LNCAP (cell line): ENCODE data around the gene CMC4.
A peak's percentile ranks its signal among the peaks of the same experiment; 100 is the strongest.

Experiments
- CTCF ChIP-seq: fragments of 450-650 bp; IDR thresholded peaks from 2 replicates; pipeline ENCODE4 v1.5.1; 2017; ENCODE audit warnings: mild to moderate bottlenecking

CMC4 gene

GRCh38 chrX:155086961-155087735, 16.2 kb upstream of the CMC4 start:
- TF ChIP-seq CTCF = no peak

GRCh38 chrX:155086202-155086840, 15.4 kb upstream of the CMC4 start:
- TF ChIP-seq CTCF = peak; percentile 55

- TF ChIP-seq CTCF = no peak
Observed at GRCh38 chrX:155071694-155072280, 851 bp upstream of the CMC4 start.

GRCh38 chrX:155070663-155070974, 317 bp downstream of the CMC4 start:
- TF ChIP-seq CTCF = no peak

- no peak for TF ChIP-seq CTCF
Observed at GRCh38 chrX:155070038-155070437, 898 bp downstream of the CMC4 start.

- no peak for TF ChIP-seq CTCF
Observed at GRCh38 chrX:155069414-155069813, 1.5 kb downstream of the CMC4 start.

GRCh38 chrX:155068165-155068564, 2.8 kb downstream of the CMC4 start:
- TF ChIP-seq CTCF = no peak
